GM20000 (cell line): Measurements from ENCODE around the gene SLC24A3.
A peak's percentile ranks its signal among the peaks of the same experiment; 100 is the strongest.

Source experiments
- DNase-seq: peaks from one replicate; pipeline ENCODE4 v3.0.0; 2012; ENCODE audit warnings: low spot score
- CTCF ChIP-seq: IDR thresholded peaks from 2 replicates; pipeline ENCODE4 v1.5.1; 2012; ENCODE audit warnings: mild to moderate bottlenecking, control low read depth; ENCODE audit errors: extremely low read depth, missing control alignments

SLC24A3 gene

DNA sequence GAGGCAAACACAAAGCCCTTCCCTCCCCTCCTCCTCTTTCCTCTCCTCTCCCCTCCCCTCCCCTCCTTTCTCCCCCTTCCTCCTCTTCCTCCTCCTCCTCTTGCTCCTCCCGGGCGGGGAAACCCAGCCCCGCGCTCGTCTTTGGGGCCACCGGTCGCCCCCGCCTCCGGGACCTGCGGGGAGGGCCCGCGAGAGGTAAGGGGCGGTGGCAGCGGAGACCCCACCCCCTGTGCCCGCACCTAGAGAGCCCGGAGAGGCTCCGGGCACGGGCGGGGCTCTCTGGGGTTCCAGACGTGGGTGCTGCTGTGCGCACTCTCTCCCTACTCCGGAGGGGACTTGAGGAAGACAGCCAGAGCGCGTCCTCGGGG, 545.7 kb downstream of the SLC24A3 start, which contains the start of gene RIN2:
Gene RIN2, plus strand, starts transcription at position 126 of the 368 bp plus-strand sequence. CDS start 131,344 bp downstream, outside the sequence.
- no peak for DNase-seq
- no peak for TF ChIP-seq CTCF

GRCh38 chr20:19758501-19759331, 546.3 kb downstream of the SLC24A3 start:
- no peak for TF ChIP-seq CTCF
- peak; percentile 30 for DNase-seq

- DNase-seq, result no peak
- TF ChIP-seq CTCF, result no peak
Measured at GRCh38 chr20:19760371-19760721, 547.9 kb downstream of the SLC24A3 start.

- no peak for DNase-seq
- TF ChIP-seq CTCF, result no peak
Measured at GRCh38 chr20:19761326-19761725, 548.9 kb downstream of the SLC24A3 start.

DNA sequence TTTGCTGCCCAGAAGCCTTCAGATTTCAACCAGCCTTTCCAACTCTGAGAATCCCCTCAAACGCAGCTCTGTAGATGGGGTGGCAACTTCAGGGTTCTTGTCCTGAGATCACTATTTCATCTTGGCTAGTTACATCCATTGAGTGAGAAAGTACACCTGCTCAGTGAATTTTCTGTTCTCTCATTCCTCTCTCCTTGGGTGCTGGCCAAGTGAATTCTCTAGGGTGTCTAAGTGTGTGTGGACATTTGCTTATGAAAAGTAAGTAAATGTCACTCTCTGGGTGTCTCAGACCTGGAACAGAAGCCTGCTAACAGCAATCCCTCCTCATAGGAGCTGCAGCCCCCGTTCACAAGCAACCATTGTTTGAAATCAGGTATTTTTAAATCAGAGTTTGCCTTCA, 549.4 kb downstream of the SLC24A3 start:
- no peak for DNase-seq
- TF ChIP-seq CTCF, result no peak

- TF ChIP-seq CTCF, result no peak
- no peak for DNase-seq
Measured at GRCh38 chr20:19764207-19764606, 551.8 kb downstream of the SLC24A3 start.

DNA sequence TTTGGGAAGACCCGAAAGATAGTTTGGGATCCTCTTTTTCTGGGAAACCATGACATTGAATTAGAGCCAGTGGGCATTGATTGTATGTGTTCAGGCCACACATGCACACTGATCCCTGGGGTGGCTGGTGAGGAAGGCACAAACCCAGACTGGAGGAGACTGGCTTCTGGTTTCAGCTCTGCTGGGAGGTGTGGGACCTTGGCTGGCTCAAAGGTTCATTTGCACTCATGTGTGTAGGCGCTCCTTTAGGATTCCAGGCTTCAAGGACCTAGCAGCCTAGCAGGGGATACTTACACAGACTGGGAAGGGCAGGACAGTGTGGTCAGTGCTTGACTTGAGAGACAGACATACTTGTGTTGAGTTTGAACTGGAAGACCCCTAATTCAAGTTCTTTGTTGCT, 552.8 kb downstream of the SLC24A3 start:
- no peak for TF ChIP-seq CTCF
- DNase-seq, result no peak
